ENCODE results near the gene PTGS2. TPM values are rescaled to one million over a fixed set of nuclear protein-coding genes. Genes with fewer than 3 reads are reported as not detected.

The PTGS2 gene
- total and polyA plus RNA-seq, 8 donors = 0.65 to 46.9 (median 4.6) TPM; not detected in 1

DNA sequence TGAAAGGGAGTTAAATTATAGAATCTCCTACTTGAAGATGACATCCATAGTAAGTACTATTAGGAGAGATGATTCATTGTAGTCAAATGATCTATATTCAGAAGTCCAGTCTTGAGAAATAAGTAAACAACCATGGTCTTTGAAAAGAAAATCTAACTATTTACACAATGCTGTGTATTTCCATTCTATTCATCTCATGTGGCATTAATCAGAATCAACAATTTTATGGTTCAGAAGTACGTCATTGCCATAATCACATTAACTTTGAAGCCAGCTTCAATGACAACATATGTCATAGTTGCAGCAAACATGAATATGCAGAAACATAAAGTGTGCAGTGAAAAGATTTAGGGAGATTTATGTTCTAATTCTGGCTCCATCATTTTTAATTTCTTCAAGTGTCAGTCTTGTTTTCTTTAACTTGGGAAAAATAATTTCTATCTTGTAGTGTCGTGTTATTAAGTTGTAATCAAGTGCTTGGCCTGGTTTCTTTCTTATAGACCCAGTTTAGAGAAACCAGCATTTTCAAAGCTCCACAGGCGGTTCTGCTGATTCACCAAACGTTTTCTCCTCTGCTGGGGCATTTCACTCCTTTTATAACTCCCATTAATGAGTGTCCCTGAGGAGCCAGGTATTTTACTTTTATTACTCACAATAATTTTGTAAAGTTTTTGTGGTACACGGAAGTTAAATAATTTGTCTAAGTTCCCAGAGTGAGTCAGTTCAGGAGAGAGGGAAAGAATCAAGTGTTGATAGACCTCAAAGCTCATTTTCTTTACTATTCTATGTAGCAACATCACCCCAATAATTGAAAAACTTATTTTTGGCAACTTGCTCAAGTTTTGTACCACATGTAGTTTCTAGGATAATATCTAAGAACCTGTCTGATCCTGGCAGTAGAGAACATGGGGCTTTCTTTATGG is 35.9 kb upstream of the PTGS2 start:
- intact Hi-C loops (cut with DNase I; ENCODE audit: low total_unique reads) = no loop called here
- Histone ChIP-seq H3K27ac (no peak overlapping the region), H3K27me3 (no peaks in the 10 kb centered on the region), H3K9me3 (no peaks in the 10 kb centered on the region), H3K36me3 (no peaks in the 10 kb centered on the region), H3K4me1 (no peaks in the 10 kb centered on the region), H3K4me3 (no peak overlapping the region)
- WGBS, 5 donors = 67 to 80% (median 71%) methylated on average over 5 of the region's 5 CpGs
- TF ChIP-seq EP300 (IDR thresholded peaks at IDR 0.05) (no peak), POLR2A (IDR thresholded peaks at IDR 0.05) (no peak), POLR2AphosphoS5 (IDR thresholded peaks at IDR 0.05) (no peak)
- TF ChIP-seq, protein P1, sequence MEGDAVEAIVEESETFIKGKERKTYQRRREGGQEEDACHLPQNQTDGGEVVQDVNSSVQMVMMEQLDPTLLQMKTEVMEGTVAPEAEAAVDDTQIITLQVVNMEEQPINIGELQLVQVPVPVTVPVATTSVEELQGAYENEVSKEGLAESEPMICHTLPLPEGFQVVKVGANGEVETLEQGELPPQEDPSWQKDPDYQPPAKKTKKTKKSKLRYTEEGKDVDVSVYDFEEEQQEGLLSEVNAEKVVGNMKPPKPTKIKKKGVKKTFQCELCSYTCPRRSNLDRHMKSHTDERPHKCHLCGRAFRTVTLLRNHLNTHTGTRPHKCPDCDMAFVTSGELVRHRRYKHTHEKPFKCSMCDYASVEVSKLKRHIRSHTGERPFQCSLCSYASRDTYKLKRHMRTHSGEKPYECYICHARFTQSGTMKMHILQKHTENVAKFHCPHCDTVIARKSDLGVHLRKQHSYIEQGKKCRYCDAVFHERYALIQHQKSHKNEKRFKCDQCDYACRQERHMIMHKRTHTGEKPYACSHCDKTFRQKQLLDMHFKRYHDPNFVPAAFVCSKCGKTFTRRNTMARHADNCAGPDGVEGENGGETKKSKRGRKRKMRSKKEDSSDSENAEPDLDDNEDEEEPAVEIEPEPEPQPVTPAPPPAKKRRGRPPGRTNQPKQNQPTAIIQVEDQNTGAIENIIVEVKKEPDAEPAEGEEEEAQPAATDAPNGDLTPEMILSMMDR (IDR thresholded peaks at IDR 0.05) = no peak
- no peak for DNase-seq

DNA sequence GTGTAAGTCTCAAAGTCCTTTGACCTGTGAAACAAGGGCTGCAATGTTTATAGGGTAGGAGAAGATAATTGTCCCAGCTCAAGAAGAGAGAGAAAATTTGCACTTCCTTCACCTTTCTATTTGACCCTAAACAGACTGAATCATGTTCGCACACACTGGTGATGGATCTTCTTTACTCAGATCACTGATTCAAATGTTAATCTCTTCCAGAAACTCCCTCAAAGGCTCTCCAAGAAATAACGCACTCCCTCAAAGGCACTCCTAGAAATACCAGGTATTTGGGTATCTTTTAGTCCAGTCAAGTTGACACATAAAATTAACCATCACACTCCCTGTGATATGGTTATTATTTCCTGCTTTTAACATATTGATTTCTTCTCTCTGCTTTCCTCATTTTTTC is 30.5 kb upstream of the PTGS2 start:
- TF ChIP-seq EP300 (IDR thresholded peaks at IDR 0.05) (no peak), POLR2AphosphoS5 (IDR thresholded peaks at IDR 0.05) (no peak), POLR2A (IDR thresholded peaks at IDR 0.05) (no peak)
- TF ChIP-seq, protein P1 (IDR thresholded peaks at IDR 0.05) = no peak
- no peaks in the 10 kb centered on the region for H3K9me3 ChIP-seq

DNA sequence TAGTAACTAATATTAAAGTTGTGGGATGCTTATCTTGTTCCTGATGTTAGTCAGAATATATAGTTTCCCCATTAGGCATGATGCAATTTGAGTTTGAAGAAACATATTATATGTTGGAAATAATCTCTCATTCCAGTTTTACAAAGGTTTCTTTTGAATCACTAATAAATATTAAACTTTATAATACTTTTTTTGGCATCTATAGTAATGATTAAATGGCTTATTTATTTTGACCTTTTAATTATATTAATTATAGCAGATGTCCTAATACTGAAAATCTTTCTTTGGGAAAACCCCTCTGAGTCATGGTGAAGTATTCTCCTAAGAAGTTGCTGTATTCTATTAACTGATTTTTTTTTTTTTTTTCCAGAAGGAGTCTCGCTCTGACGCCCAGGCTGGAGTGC is 28.5 kb upstream of the PTGS2 start:
- H3K36me3 ChIP-seq = no peaks in the 10 kb centered on the region
- no peak for TF ChIP-seq EP300 (IDR thresholded peaks at IDR 0.05)
- no peak for TF ChIP-seq POLR2AphosphoS5 (IDR thresholded peaks at IDR 0.05)
- TF ChIP-seq POLR2A (IDR thresholded peaks at IDR 0.05) = no peak
- no peaks in the 10 kb centered on the region for H3K9me3 ChIP-seq
- no peak overlapping the region for H3K27ac ChIP-seq
- H3K27me3 ChIP-seq = no peaks in the 10 kb centered on the region
- intact Hi-C loops (cut with DNase I; ENCODE audit: low total_unique reads) = no loop called here
- H3K4me3 ChIP-seq = no peak overlapping the region
- 61 to 88% (median 84%) methylated on average over 2 of the region's 2 CpGs for WGBS, 5 donors
- no peaks in the 10 kb centered on the region for H3K4me1 ChIP-seq
- DNase-seq = no peak

More for the DNA sequence above, 30.5 kb upstream of the PTGS2 start:
- Histone ChIP-seq H3K4me3 (no peak overlapping the region), H3K4me1 (no peaks in the 10 kb centered on the region), H3K36me3 (no peaks in the 10 kb centered on the region), H3K27ac (no peak overlapping the region), H3K27me3 (no peaks in the 10 kb centered on the region)
- intact Hi-C loops (cut with DNase I; ENCODE audit: low total_unique reads) = no loop called here
- 49 to 78% (median 57%) methylated on average over 2 of the region's 2 CpGs for WGBS, 5 donors
- DNase-seq = no peak

DNA sequence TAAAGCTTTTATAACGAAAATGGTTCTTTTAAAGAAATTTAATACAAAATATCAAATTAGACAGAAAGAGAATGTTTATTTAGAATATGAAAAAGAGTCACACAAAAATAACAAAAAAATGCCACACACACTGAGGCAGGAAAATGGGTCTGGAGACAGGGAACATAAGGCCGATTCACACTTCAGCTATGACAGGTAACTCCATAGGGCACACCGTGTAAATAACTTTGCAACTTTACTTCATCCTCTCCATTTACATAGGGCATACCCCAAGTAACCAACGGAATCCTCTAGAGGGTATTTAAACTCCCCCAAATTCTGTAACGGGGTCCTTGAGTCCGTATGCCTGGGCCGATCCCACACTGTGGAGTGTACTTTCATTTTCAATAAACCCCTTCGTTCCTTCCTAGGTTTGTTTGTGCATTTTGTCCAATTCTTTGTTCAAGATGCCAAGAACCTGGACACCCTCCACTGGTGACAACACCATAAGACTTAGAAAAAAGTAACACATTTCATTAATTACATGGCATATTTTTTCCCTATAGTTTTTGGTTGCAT is 23.1 kb upstream of the PTGS2 start:
- WGBS, 5 donors = 87 to 95% (median 89%) methylated on average over 8 of the region's 8 CpGs
- Histone ChIP-seq H3K4me1 (no peaks in the 10 kb centered on the region), H3K36me3 (no peaks in the 10 kb centered on the region), H3K27me3 (no peaks in the 10 kb centered on the region), H3K4me3 (no peak overlapping the region), H3K27ac (no peak overlapping the region), H3K9me3 (no peaks in the 10 kb centered on the region)
- no peak for TF ChIP-seq POLR2AphosphoS5 (IDR thresholded peaks at IDR 0.05)
- TF ChIP-seq, protein P1 (IDR thresholded peaks at IDR 0.05) = no peak
- TF ChIP-seq EP300 (IDR thresholded peaks at IDR 0.05) = no peak
- TF ChIP-seq POLR2A (IDR thresholded peaks at IDR 0.05) = no peak
- no peak for DNase-seq
- intact Hi-C loops (cut with DNase I; ENCODE audit: low total_unique reads) = no loop called here
